Suprapubic skin (tissue), 4 donors: ENCODE results near the gene CIPC. TPM values are rescaled to one million over a fixed set of nuclear protein-coding genes. Genes with fewer than 3 reads are reported as not detected.

Experiments used
- DNase-seq, 2 donors: peaks; one replicate each; pipeline ENCODE4 v3.0.0-alpha.2; 2019; ENCODE audit warnings: low spot score in 2 of 2
- H3K27ac ChIP-seq: fragments of 200-600 bp; sonication (generic); one replicate; pipeline ENCODE4 v1.5.1; 2019
- H3K27me3 ChIP-seq: fragments of 200-600 bp; sonication (generic); one replicate; pipeline ENCODE4 v1.5.1; 2019
- H3K36me3 ChIP-seq: fragments of 200-600 bp; sonication (generic); one replicate; pipeline ENCODE4 v1.5.1; 2019
- H3K4me1 ChIP-seq: fragments of 200-600 bp; sonication (generic); one replicate; pipeline ENCODE4 v1.5.1; 2019
- H3K4me3 ChIP-seq: fragments of 200-600 bp; sonication (generic); one replicate; pipeline ENCODE4 v1.5.1; 2019; ENCODE audit warnings: mild to moderate bottlenecking
- H3K9me3 ChIP-seq: fragments of 200-600 bp; sonication (generic); one replicate; pipeline ENCODE4 v1.5.1; 2019
- CTCF ChIP-seq, 2 donors: fragments of 200-600 bp in 1 of 2; fragments of 450-650 bp in 1 of 2; sonication (generic) in 1 of 2; IDR thresholded peaks; one replicate each; pipeline ENCODE4 v1.5.1; 2016 to 2019; ENCODE audit warnings: antibody characterized with exemption in 2 of 2, mild to moderate bottlenecking in 1 of 2, moderate library complexity in 1 of 2
- EP300 ChIP-seq: sonication (generic); formaldehyde crosslinking; IDR thresholded peaks from one replicate; pipeline ENCODE4 v1.6.1; 2017; ENCODE audit warnings: antibody characterized with exemption
- POLR2A ChIP-seq, 2 donors: fragments of 450-650 bp; IDR thresholded peaks; one replicate each; pipeline ENCODE4 v1.6.1; 2017; ENCODE audit warnings: antibody characterized with exemption in 2 of 2, mild to moderate bottlenecking in 2 of 2, moderate library complexity in 2 of 2
- POLR2AphosphoS5 ChIP-seq, 3 donors: sonication (generic); formaldehyde crosslinking; IDR thresholded peaks; one replicate each; pipeline ENCODE4 v1.6.1; 2017; ENCODE audit warnings: antibody characterized with exemption in 3 of 3
- WGBS: methylation state at CpG from one replicate; pipeline ENCODE4 v1.1.5; 2018; 5-methylcytosine and 5-hydroxymethylcytosine counted together
- total RNA-seq, 4 donors: library from RNA; depleted of rRNA; stranded (reverse); fragments of >200 nt; gene quantifications; one replicate each; pipeline ENCODE4 v1.1.0, GENCODE V29; 2016

CIPC gene
- total RNA-seq, 4 donors from 2014 or later, result 47.2 to 79.0 (median 53.9) TPM

GRCh38 chr14:77128414-77128891 lies 30.4 kb downstream of the CIPC start:
- peaks cover 22% of the 10 kb centered on the region for H3K4me1 ChIP-seq
- no peak overlapping the region for H3K4me3 ChIP-seq
- peak in 1 of 2 donors; percentile 26 for DNase-seq
- no peaks in the 10 kb centered on the region for H3K36me3 ChIP-seq
- H3K9me3 ChIP-seq, result no peaks in the 10 kb centered on the region
- peaks cover 28% of the 10 kb centered on the region for H3K27me3 ChIP-seq
- no peak overlapping the region for H3K27ac ChIP-seq
- WGBS, result 37% methylated on average over 6 of the region's 6 CpGs
- TF ChIP-seq EP300, result no peak
- no peak for TF ChIP-seq POLR2AphosphoS5 (IDR thresholded peaks at IDR 0.05)
- no peak for TF ChIP-seq POLR2A (IDR thresholded peaks at IDR 0.05)
- no peak for TF ChIP-seq CTCF (IDR thresholded peaks at IDR 0.05)

GRCh38 chr14:77130386-77130785 lies 32.3 kb downstream of the CIPC start:
- TF ChIP-seq POLR2A (IDR thresholded peaks at IDR 0.05), result no peak
- no peak for TF ChIP-seq CTCF (IDR thresholded peaks at IDR 0.05)
- TF ChIP-seq POLR2AphosphoS5 (IDR thresholded peaks at IDR 0.05), result no peak
- no peak for TF ChIP-seq EP300
- DNase-seq, result peak in 1 of 2 donors; percentile 32
- Histone ChIP-seq H3K27me3 (peaks cover 35% of the 10 kb centered on the region), H3K27ac (no peak overlapping the region), H3K9me3 (no peaks in the 10 kb centered on the region), H3K36me3 (no peaks in the 10 kb centered on the region), H3K4me1 (peaks cover 2% of the 10 kb centered on the region), H3K4me3 (no peak overlapping the region)
- 92% methylated on average over 3 of the region's 3 CpGs for WGBS

- no peaks in the 10 kb centered on the region for H3K36me3 ChIP-seq
- no peak overlapping the region for H3K27ac ChIP-seq
- TF ChIP-seq CTCF (IDR thresholded peaks at IDR 0.05), result no peak
- TF ChIP-seq POLR2AphosphoS5 (IDR thresholded peaks at IDR 0.05), result no peak
- TF ChIP-seq EP300, result no peak
- TF ChIP-seq POLR2A (IDR thresholded peaks at IDR 0.05), result no peak
- peak in 1 of 2 donors; percentile 16 for DNase-seq
- H3K4me3 ChIP-seq, result no peak overlapping the region
- H3K9me3 ChIP-seq, result no peaks in the 10 kb centered on the region
- no peaks in the 10 kb centered on the region for H3K4me1 ChIP-seq
- peaks cover 31% of the 10 kb centered on the region for H3K27me3 ChIP-seq
- WGBS, result 87% methylated on average over 2 of the region's 2 CpGs
Measured at GRCh38 chr14:77131206-77131605, 33.1 kb downstream of the CIPC start.

GRCh38 chr14:77131871-77132486 lies 33.9 kb downstream of the CIPC start:
- Histone ChIP-seq H3K4me3 (no peak overlapping the region), H3K27me3 (peaks cover 39% of the 10 kb centered on the region), H3K9me3 (no peaks in the 10 kb centered on the region), H3K27ac (no peak overlapping the region), H3K36me3 (no peaks in the 10 kb centered on the region), H3K4me1 (no peaks in the 10 kb centered on the region)
- DNase-seq, result peak in 1 of 2 donors; percentile 35
- 75% methylated on average over 5 of the region's 5 CpGs for WGBS
- TF ChIP-seq POLR2AphosphoS5 (IDR thresholded peaks at IDR 0.05) (no peak), CTCF (IDR thresholded peaks at IDR 0.05) (no peak), EP300 (no peak), POLR2A (IDR thresholded peaks at IDR 0.05) (no peak)

- peak in 1 of 2 donors; percentile 77 for DNase-seq
- 15% methylated on average over 10 of the region's 22 CpGs for WGBS
Measured at GRCh38 chr14:77133720-77134338, 35.8 kb downstream of the CIPC start.

More at GRCh38 chr14:77133720-77134338, 35.8 kb downstream of the CIPC start:
- Histone ChIP-seq H3K27ac (no peak overlapping the region), H3K36me3 (no peaks in the 10 kb centered on the region), H3K27me3 (peaks cover 58% of the 10 kb centered on the region), H3K4me1 (no peaks in the 10 kb centered on the region), H3K4me3 (no peak overlapping the region), H3K9me3 (no peaks in the 10 kb centered on the region)
- TF ChIP-seq POLR2AphosphoS5 (IDR thresholded peaks at IDR 0.05) (no peak), POLR2A (IDR thresholded peaks at IDR 0.05) (no peak), CTCF (IDR thresholded peaks at IDR 0.05) (no peak), EP300 (no peak)
